Neural progenitor cell (in vitro differentiated cells): ENCODE data around the gene SPOCK1.

Experiments
- EZH2 ChIP-seq: fragments of 200-600 bp; sonication (generic); IDR thresholded peaks from 2 replicates; pipeline ENCODE4 v1.6.1; 2017; ENCODE audit warnings: antibody characterized with exemption, mild to moderate bottlenecking, moderate library complexity
- EZH2phosphoT487 ChIP-seq: fragments of 200-600 bp; sonication (generic); IDR thresholded peaks from 2 replicates; pipeline ENCODE4 v1.6.1; 2017; ENCODE audit warnings: antibody characterized with exemption
- TF ChIP-seq, protein P1 (sequence below): fragments of 200-600 bp; sonication (generic); IDR thresholded peaks from 2 replicates; pipeline ENCODE4 v1.5.1; 2017; ENCODE audit warnings: antibody characterized with exemption, mild to moderate bottlenecking

DNA sequence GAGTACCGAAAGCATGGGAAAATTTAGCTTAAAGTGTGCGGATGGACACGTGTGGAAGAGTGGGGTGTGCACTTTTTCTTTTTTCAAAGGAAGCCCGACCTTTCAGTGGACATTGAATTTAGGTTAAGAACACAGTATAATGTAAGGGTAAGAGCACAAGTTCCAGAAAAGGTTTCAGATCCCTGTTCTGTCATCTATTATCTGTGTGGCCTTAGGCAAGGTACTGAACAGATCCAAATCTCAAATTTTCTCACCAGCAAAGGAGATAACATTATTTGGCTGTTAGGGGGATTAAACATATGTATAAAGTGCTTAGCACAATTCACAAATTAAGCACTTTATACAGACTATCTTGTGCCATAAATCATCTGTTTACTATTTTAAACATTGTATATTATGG lies 441.0 kb downstream of the SPOCK1 start:
- TF ChIP-seq, protein P1, sequence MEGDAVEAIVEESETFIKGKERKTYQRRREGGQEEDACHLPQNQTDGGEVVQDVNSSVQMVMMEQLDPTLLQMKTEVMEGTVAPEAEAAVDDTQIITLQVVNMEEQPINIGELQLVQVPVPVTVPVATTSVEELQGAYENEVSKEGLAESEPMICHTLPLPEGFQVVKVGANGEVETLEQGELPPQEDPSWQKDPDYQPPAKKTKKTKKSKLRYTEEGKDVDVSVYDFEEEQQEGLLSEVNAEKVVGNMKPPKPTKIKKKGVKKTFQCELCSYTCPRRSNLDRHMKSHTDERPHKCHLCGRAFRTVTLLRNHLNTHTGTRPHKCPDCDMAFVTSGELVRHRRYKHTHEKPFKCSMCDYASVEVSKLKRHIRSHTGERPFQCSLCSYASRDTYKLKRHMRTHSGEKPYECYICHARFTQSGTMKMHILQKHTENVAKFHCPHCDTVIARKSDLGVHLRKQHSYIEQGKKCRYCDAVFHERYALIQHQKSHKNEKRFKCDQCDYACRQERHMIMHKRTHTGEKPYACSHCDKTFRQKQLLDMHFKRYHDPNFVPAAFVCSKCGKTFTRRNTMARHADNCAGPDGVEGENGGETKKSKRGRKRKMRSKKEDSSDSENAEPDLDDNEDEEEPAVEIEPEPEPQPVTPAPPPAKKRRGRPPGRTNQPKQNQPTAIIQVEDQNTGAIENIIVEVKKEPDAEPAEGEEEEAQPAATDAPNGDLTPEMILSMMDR = no peak
- TF ChIP-seq EZH2 (no peak), EZH2phosphoT487 (no peak)
